Esophagus muscularis mucosa (tissue), 4 donors: ENCODE results near the gene GLCE.

Source experiments
- CTCF ChIP-seq, 3 experiments: fragments of 200-600 bp in 2 of 3; fragments of 450-650 bp in 1 of 3; sonication (generic) in 2 of 3; IDR thresholded peaks; one replicate each; pipeline ENCODE4 v1.5.1; 2017 to 2019; ENCODE audit warnings: antibody characterized with exemption in 3 of 3, mild to moderate bottlenecking in 2 of 3, moderate library complexity in 1 of 3
- EP300 ChIP-seq: sonication (generic); formaldehyde crosslinking; IDR thresholded peaks from one replicate; pipeline ENCODE4 v1.6.1; 2017; ENCODE audit warnings: antibody characterized with exemption
- POLR2A ChIP-seq: fragments of 450-650 bp; IDR thresholded peaks from one replicate; pipeline ENCODE4 v1.6.1; 2017; ENCODE audit warnings: antibody characterized with exemption, moderate library complexity, mild to moderate bottlenecking, low read depth

DNA sequence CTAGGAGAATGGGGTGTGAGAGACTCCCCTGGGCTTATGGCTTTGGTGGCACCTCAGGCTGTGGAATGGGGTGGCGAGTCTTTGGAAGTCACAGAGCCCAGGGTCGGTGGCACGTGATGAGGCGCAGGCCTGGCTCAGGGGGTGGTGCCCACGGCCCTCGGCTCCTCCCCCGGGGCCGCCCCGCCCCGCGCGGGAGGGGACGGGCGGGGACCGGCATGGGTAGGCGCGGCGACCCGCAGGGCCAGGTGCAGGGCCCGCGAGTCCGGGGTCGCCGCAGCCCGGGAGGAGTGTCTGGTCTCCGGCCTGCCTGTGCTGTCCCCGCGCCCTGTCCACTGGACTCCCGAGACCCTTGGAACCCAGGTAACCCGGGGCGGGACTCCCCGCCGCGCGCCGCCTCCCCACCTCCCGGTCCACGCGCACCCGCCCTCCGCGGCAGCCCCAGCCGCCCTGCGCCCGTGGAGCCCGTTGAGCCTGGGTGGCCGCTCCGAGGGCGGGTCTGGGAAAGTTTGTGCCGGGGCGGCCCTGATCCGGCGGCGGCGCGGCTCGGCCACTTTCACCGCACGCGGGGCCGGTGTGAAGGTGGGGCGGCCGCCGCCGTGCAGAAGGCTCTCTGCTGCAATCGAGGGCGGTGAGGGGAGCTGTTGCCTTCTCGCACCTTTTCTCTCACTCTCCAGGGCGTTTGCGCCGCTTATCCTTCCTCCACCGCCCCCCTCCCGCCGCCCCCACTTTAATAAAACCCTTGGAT lies 138.4 kb downstream of the GLCE start, which contains the start of gene PAQR5:
- TF ChIP-seq CTCF (IDR thresholded peaks at IDR 0.05) (no peak), EP300 (no peak), POLR2A (no peak)
